ENCODE measurements around the gene TRA2B.
"Not testable (repeated sequence)": the region's sequence is repeated elsewhere in the genome, so short reads cannot be mapped to it uniquely, and the experiment has no call there.

TRA2B gene

GRCh38 chr3:185926445-185926844 is 11.4 kb downstream of the TRA2B start:
- no peak for DNase-seq

DNA sequence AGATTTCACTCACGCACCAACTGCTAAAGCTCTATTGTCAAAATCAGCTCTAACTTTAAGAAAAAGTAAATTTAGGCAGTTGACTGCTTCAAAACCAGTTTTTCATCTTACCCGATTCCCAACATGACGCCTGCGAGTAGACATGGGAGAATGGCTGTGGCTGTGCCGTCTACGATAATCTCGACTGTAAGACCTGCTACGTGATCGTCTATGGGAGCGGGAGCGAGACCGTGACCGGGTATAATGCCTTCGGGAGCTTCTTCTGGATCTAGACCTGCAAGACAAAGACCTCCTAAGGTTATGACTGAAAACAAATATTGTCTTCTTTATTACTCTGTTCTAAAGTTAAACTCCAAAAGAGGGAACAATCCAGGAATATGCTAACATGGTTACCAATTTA is 12.5 kb downstream of the TRA2B start:
- DNase-seq = no peak

- no peak for DNase-seq
These were observed 13.4 kb downstream of the TRA2B start for GRCh38 chr3:185924375-185924774.

DNA sequence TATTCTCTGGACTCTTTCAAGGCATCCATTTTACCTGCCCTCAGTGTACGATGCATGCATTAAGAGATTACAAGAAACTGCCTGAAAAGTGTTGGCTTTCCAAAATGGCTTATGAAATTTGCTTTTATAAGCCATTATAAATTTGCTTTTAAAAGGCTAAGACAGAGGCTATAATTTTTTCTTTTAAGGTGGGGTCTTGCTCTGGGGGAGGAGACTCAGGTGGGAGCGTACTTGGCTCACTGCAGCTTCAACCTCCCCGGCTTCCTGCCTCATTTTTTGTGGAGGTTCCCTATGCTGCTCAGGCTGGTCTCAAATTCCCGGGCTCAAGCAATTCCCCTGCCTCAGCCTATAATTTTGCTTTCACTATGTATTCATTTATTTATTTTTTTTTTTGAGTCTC is 17.6 kb downstream of the TRA2B start:
- DNase-seq = no peak

GRCh38 chr3:185916042-185916833 is 21.6 kb downstream of the TRA2B start:
- no peak for DNase-seq

- no peak for DNase-seq
These were observed 22.2 kb downstream of the TRA2B start for GRCh38 chr3:185915642-185916041.

DNA sequence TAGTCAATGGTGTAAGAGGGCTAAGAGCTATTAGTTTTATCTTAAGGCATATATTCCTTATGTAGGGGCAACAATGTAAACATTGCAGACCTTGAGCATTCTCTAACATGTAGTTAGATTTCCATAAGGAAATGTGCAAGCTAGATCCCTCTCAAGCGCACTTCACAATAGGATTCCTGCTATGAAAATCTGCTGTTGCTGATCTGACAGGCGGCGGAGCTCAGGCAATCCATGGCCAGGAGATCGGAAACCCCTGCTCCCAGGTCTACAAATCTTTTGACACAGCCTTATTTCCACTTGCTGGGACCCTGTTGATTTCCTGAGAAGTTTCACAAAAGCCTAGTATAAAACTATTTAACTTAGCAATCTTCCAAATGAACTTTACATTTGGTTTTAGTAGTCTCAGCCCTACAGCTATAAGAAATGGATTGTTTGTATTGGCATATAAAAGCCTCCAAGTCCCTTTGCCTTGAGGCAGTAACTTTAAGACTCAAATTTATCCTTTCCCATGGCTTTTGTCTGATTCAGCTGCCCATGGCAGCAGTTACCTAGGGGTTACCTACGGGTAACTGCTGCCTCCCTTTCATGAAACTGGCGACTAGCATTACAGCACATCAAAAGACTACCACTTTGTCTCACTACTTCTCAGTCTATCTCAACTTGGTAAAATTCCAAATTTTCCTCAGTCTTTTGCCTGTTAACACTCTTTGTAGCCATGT is 22.7 kb downstream of the TRA2B start:
- no peak for DNase-seq

GRCh38 chr3:185912929-185913901 is 24.6 kb downstream of the TRA2B start:
- no peak for DNase-seq

DNA sequence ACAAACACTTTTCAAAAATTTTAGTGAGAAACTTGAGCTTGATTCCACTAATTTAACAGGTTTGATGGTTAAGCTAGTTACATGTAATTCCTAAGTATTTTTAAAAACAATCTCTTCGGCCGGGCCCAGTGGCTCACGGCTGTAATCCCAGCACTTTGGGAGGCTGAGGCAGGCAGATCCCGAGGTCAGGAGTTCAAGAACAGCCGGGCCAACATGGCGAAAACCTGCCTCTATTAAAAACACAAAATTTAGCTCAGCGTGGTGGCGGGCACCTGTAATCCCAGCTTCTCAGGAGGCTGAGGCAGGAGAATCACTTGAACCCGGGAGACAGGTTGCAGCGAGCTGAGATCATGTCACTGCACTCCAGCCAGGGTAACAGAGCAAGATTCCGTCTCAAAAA is 25.3 kb downstream of the TRA2B start:
- no peak for DNase-seq

- DNase-seq = not testable (repeated sequence)
These were observed 26.8 kb downstream of the TRA2B start for GRCh38 chr3:185911076-185911448.

GRCh38 chr3:185910322-185911075 is 27.3 kb downstream of the TRA2B start:
- not testable (repeated sequence) for DNase-seq

DNA sequence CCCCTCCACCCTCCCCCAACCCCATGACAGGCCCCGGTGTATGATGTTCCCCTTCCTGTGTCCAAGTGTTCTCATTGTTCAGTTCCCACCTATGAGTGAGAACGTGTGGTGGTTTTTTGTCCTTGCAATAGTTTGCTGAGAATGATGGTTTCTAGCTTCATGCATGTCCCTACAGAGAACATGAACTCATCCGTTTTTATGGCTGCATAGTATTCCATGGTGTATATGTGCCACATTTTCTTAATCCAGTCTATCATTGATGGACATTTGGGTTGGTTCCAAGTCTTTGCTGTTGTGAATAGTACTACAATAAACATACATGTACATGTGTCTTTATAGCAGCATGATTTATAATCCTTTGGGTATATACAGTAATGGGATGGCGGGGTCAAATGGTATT is 27.9 kb downstream of the TRA2B start:
- DNase-seq = not testable (repeated sequence)

- DNase-seq = no peak
These were observed 37.6 kb downstream of the TRA2B start for GRCh38 chr3:185900228-185900627.

- no peak for DNase-seq
These were observed 41.2 kb downstream of the TRA2B start for GRCh38 chr3:185896636-185897035.

DNA sequence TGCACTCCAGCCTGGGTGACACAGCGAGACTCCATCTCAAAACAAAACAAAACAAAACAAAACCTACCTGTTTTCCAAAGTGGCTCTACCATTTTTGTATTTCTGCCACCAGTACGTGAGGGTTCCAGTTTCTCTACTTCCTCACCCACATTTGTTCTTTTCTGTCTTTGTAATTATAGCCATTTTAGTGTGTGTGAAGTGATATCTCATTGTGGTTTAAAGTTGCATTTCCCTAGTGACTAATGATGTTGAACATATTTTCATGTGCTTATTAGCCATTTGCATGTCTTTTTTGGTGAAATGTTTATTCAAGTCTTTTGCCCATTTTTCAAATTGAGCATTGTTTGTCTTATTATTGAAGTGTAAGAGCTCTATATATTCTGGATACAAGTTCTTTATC is 50.7 kb downstream of the TRA2B start:
- DNase-seq = no peak

- DNase-seq = no peak
These were observed 53.2 kb downstream of the TRA2B start for GRCh38 chr3:185884641-185885040.

DNA sequence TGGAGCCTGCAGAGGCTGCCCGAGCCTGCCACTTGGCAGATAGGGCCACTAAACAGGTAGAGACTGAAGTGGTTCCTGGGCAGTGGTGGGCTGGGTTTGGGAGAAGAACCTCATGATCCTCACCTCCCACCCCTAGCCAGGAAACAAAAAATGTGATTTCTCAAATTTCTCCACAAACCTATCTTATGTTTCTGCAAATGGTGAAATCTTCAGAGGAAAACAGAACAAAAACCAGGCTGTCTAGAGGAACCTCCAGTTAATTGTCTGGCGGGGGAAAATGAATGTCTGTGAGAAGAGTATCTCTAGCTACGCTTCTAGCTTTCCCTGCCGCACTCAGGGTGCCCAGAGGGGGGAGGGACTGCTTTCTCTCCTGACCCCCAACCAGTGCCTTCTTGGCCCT is 55.9 kb downstream of the TRA2B start:
- no peak for DNase-seq

GRCh38 chr3:185880600-185880999 is 57.2 kb downstream of the TRA2B start:
- no peak for DNase-seq

- DNase-seq = no peak
These were observed 58.9 kb downstream of the TRA2B start for GRCh38 chr3:185878920-185879319.

DNA sequence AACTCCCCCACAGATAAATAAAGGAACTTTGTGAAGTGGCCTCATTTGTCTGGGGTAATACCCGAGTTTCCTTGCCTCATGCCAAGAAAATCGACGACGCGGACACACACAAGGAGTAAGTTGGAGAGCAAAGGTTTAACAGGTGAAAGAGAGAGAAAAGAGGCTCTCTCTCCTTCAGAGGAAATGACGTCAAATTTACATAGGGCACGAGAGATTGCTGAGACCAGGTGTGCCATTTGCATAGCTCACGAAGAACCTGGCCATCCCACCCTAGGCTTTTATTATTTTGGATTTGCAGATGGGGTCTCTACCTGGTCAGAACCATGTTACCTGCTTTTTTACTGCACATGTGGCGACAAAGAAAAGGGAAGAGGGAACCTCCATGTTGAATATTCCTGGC is 63.7 kb downstream of the TRA2B start:
- DNase-seq = no peak

DNA sequence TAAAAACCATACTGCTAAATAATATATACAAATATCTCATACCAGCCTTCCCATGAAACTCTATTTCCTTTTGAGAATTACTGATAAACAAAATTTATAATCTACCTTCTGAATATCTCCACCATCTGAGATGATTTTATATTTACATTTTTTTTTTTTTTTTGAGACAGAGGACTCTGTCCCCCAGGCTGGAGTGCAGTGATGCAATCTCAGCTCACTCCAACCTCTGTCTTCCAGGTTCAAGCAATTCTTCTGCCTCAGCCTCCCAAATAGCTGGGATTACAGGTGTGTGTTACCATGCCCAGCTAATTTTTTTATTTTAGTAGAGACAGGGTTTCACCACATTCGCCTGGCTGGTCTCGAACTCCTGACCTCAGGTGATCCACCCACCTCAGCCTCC is 70.2 kb downstream of the TRA2B start:
- DNase-seq = no peak

DNA sequence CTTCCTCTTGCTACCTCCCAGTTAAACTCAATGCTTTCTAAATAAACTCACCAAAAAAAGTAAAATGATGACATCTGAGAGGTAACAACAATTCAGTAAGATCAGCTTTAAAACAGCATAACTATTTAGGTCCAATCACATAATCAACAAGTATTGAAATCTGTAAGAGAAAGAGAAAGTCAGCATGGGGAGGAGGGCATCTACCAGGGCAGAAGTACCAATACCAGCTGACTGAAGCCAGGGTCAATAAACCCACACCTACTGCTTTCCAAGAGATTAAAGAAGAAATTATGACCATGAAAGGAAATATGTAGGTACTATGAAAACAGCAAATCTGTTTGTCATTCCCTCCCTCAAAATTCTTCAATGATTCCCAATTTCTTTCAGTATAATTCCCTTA is 70.8 kb downstream of the TRA2B start:
- no peak for DNase-seq

- DNase-seq = no peak
These were observed 71.3 kb downstream of the TRA2B start for GRCh38 chr3:185866555-185866954.

Measured in CD4-positive, alpha-beta T cell treated with Interleukin-6 for 4 hours (primary cell).